HG03565 (cell line): ENCODE results near the gene TAB3.

Experiments used
- ATAC-seq: cut with Tn5 transposase; IDR thresholded peaks from one replicate; pipeline ENCODE4 v1.9.1; 2021; ENCODE audit warnings: mild to moderate bottlenecking, moderate library complexity; ENCODE audit not compliant: unreplicated experiment

TAB3 gene

DNA sequence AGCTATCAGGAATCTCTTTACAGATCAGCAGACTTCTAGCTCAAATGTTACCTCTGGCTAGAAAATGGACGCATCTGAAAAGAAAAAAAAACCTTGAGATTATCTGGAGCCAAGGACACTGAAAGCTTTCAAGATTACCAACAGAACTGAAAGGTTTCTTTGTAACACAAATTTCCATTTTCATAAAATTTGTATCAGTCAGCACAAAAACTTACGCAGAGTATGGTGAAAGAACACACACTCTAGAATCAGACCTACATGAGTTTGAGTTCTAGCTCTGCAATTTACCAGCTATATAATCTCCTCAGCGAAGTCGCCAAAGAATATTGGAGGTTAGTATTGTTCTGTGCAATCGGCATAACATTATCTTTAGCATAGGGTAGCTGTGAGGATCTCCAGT, 1.8 kb downstream of the TAB3 start:
- no peak for ATAC-seq

DNA sequence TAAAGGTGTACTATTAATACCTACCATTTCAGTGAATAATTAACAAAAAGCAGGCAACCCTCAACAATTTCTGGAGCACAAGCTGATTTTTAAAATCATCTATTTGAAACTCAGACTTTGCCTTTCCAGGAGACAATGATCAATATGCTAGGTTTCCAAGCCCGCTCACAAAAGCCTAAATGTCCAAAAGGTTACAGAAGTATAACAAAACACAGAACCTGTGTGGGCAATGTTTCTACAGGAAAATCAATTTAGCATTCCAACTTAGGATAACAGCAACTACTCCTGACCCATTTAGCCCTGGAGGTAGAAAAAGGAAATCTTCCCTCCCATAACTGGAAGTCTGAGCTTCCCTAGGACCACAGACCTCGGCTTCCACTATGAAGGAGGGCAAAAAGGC, 3.9 kb downstream of the TAB3 start:
- ATAC-seq = no peak

DNA sequence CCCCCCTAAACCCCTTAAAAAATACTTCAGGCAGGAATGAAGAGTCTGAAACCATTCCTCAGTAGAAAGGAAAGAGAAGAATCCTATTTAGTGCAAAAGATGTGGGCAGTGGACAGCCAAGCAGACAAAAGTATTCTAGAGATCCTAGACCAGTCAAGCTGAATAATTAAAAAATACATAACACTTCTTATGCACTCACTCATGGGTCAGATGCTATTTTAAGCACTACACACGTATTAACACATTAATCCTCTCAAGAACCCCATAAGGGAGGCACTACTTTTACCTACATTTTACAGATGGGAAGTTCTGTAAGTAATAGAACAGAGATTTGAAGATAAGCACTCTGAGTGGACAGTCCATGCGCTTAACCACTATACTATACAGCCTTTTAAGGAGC, 5.9 kb downstream of the TAB3 start:
- ATAC-seq = no peak

DNA sequence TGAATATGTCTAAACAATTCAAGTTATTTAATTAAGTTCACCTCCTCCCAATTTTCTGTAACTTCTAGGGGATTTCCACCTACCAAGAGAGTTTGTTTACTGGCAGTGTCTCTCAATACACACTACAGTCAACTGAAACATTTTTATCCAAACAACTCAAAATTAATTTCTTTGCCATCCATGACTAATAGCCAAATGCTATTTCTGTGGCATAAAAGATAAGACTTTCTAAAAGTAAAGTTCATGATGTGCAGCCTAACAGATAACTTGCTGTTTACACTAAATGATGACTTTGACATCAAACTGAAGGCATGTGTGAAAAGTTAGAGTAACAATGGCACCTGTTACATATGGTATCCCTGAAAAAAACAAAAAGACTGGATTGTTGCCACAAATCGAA, 7.3 kb downstream of the TAB3 start:
- ATAC-seq = no peak

DNA sequence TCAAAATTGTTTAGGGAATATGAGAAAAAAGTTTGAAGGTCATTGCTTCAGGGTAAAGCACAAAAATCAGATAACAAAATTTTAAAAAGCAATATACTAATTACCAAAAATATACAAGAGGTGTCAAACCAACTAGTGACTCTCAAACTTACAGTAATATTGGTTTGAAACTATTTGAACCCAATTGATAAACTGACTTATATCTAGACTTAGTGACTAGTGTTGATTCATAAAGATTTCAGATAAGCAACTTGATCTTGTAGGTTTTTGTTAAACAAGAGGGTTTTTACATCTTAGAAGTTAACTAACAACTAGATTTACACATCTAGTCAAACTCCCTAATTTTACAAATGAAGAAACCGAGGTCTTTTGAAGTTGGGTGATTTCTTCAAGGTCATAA, 7.7 kb downstream of the TAB3 start:
- no peak for ATAC-seq

DNA sequence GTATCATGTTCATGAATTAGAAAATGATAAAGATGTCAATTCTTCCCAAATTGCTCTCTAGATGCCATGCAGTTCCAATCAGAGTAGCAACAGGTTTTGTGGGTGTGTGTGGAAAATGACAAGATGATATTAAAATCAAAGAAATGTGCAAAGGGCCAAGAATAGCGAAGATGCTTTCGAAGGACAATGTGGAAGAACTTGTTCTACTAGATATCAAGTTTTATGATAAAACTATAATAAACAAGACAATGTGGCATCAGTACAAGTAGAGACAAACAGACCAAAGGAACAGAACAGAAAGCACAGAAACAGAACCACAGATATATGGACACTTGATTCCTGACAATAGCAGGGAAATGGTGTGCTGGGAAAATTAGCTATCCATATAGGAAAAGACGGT, 9.0 kb downstream of the TAB3 start:
- ATAC-seq = no peak

DNA sequence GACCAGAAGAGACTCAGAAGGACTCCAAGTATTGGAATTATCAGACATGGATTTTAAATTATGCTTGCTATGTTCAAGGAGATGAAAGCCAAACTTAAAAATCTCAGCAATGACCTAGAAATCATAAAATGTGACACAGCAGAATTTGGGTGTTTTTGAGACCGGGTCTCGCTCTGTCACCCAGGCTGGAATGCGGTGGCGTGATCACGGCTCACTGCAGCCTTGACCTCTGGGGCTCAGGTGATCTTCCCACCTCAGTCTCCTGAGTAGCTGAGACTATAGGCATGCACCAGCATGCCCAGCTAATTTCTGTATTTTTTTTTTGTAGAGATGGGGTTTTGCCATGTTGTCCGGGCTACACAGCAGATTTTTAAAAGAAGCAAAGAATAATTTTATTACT, 12.7 kb downstream of the TAB3 start:
- no peak for ATAC-seq

DNA sequence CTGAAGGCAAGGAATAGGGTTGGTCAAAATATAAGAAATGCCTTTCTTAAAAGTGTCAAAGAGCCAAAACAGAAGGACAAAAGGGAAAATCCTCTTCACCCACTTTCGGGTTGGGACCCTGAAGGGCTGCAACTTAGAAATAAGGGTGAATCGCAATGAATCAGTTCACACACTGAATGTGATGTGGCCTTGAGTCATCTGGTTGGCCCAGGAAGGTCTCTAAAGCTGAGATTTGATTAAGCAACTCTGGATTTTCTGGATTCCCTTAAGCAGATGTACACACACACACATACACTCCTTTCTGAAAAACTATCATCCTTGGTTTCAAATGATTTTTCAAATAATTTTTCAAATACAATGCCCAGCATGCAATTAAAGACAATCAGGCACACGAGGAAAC, 13.1 kb downstream of the TAB3 start:
- ATAC-seq = no peak

DNA sequence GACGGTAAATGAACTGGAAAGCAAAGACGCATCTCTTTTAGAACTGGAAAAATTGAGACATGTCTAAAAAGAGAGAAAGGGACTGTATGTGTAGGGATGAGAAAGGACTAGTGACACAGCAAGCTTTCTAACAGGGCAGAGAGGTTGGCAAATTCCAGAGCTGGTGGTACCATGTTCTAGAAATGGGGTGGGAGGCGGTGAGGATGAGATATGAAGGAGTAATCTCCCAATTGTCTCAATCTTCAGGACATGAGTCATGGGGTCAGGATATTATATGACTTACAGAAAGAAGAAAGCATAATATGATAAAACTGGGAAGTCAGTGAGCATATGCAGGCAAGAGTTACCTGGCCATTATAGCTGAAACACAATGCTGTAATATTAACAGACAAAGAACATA, 14.2 kb downstream of the TAB3 start:
- no peak for ATAC-seq

DNA sequence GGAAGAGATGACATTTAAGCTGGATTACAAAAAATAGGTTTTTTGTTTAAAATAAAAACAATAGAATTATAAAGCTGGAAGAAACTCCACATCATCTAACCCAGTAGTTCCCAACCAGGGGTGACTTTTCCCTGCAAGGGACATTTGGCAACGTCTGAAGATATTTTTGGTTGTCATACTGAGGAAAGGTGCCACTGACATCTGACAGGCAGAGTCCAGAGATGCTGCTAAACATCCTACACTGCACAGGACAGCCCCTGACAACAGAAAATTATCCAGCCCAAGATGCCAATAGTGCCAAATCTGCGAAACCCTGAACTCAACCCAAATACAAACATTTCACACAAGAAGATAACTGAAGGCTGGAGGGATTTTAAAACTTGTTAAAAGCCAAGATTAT, 18.5 kb downstream of the TAB3 start:
- ATAC-seq = no peak

DNA sequence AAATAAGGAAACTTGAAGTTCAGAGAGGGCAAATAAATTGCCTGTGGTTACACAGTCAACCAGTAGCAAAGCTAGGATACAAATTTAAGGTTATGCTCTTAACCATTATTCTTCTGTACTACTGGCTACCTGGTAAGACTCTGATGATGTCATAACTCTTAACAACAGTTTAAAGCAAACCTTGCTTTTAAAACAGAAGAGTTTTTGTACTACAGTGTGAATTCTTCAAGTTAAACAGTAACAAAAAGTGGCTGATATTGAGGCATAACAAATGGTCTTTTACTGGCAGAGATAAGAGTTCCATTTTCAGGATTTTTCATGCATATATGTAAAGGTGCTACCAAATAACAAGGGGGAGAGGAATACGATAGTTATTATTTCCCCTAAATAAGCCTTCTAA, 23.4 kb downstream of the TAB3 start:
- no peak for ATAC-seq

DNA sequence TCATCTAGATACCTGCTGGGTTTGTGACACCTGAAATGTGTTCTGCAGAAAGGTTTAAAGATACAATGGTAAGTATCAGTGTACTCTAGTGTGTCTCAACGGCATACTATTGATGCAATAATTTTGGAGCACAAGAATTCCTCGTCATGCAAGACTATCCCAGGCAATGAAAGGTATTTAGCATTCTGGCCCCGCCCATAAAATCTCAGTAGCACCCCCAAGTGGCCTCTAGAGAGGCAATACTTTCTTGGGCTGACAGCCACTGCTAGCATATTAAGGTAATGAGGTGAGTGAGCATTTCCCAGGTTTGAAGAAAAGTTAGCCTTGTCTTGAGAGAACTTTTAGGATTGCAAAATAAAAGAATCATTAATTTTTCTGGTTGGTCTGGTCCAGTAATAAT, 24.0 kb downstream of the TAB3 start:
- ATAC-seq = no peak

DNA sequence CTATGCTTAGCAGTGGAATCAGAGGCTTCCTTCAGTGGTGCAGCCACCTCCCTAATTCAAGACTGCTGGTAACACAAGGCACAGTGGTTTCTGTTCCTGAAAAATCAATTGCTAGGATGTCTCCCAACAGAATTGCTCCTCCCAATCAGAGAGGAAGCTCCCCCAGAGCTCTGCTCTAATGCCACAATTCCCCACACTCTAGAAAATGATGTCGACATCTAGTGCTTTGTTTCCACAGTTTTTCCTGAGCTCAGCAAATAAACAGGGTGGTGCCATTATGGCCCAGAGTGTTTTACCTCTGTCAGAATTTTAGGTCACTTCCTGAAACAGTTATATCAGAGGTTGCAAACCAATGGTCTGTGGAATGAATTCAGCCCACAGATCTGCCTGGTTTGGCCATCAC, 24.7 kb downstream of the TAB3 start:
- no peak for ATAC-seq

DNA sequence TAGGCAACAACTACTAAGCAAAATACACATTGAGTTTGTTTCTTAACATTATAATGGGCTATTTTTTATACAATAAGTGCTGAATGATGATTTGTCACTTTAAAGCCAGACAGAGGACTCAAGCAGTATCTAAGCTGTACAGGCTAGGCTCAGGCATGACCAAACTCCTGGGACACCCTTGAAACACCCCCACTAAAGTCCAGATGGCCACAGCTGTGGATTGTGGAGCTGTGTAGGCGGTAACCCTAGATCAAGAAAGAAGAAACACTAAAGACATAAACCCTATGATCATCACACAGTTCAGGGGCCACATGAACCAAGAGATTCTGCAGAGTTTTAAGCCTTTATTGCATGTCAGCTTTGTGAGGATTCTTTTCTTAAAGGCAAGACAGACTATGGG, 25.1 kb downstream of the TAB3 start:
- ATAC-seq = no peak

DNA sequence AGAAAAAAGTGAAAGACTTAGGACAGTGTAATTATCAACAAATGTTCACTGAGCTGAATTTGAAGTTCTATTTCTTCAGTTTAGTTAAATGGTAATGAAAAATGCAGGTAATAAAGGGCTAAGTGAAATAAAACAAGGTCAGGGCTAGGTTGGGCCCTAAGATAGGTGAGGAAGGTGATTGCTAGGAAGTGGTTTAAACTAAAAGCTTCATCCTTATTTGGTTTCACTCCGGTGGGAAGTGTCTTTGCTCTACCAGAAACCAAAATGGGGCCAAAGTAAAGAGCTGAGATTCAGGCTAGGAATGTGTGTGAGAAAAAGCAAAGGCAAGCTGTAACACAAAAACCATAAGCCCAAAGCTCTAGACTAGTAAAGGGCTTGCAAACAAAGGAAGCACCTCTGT, 31.0 kb downstream of the TAB3 start:
- ATAC-seq = no peak

DNA sequence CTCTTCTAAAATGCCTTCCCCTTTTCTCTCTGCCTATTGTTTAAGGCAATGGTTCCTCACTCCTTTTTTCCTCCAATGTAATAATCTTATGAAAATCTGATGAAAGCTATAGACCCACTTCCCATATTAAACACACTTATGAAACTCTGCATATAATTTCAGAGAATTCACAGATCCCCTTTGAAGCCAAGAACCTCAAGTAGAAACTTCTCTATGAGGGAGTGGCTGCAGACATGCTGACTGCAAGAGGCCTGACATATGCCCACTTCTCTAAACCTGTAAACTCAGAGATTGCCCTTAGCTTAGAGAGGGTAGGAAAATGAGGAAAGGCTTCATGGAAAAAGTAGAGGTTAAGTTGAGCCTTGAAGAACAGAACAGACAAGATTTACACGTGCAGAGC, 37.6 kb downstream of the TAB3 start:
- no peak for ATAC-seq

DNA sequence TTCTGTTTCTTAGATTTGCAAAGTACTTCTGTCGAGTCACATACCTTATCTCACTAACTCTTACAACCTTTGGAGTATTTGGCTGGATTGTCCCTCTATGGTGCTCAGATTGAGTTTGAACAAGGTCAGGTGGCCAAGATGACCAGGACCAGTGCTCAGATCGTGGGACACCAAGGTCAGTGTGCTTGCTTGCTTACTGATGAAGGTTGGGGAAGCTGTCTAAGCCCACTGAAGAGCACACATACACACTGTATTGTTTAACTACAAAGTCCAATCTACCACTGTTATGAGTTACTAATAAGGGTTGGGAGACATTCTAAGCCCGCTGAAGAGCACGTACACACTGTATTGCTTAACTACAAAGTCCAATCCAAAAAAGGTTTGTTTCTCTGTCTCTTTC, 53.7 kb downstream of the TAB3 start:
- ATAC-seq = no peak

DNA sequence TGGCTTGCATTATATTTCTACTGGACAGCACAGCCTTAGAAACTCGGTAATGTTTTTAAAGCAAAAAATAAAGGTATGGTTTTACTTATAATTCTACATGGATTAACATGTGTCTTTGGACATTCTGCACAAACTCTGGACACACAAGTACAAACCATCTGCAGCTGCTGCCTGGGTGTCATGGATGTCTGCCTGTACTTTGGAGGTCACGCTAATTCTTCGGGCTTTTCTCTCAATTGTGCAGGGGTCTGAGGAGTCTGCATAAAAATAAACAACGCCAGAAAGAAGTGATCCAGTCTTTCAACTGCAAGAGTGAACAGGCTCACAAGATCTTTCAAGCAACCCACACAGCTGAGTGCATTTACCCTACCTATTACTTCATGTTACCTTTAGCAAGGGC, 55.2 kb downstream of the TAB3 start:
- ATAC-seq = no peak

DNA sequence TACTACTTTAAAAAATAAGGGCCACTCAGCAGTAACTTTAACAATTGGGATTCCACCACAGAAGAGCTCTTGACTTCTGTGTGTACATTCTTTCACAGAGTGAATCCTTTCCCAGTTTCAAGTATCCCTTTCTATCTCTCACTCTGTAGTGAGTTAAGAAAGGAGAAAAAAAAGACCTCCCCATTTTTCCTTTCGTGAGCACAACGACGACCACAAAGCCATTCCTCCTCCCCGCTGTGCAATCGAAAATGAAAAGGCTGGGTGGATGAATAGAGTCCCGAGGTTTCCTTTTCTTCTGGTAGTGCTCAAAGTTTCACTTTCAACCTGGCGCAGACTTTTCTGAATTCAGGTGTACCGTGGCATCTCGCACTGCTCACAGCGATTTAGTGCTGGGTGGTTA, 58.0 kb downstream of the TAB3 start:
- no peak for ATAC-seq

DNA sequence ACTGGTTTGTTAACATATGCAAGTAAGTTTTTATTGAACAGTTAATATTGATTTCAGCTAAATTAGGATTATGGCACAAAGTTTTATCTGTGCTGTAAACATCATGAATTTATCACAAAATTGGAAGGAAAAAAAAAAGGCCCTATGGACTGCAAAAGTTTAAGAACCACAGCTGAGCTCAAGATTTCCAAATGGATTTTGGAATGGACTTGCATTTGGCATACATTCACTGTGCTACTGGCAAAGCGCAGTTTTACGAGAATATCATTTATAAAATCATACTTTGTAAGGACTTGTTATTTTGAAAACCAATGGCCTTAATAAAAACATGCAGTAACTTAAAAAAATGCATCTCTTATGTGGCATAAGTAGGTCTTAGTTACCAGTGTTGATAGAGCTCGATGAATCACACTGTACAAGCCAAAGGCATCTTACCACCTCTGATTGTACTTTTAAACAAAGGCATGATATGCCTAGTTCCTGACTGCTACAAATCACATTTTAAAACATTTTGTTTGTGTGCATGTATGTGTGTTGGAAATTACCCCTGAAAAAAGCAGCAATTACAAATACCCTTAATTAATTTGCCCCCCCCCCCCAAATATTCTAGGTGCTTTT, 58.6 kb downstream of the TAB3 start:
- no peak for ATAC-seq

DNA sequence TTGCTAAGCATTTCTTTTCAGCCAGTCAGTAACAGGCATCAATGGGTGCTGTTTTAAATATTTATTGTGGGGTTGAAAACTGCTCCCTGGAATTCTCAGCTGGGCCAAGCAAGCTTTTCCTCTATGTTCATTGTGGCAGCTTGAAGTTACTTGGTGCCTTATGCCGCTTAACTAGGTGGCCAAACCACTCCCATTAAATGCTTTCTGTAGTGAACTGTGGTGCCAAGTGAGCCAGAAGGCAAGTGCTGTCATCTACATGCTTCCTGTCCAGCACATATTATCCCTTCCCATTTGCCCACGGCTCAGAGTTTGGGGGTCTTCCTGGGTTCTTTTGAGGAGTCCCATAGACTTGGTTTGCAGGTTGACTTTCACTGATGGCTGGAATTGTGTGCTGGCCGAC, 64.8 kb downstream of the TAB3 start:
- no peak for ATAC-seq

DNA sequence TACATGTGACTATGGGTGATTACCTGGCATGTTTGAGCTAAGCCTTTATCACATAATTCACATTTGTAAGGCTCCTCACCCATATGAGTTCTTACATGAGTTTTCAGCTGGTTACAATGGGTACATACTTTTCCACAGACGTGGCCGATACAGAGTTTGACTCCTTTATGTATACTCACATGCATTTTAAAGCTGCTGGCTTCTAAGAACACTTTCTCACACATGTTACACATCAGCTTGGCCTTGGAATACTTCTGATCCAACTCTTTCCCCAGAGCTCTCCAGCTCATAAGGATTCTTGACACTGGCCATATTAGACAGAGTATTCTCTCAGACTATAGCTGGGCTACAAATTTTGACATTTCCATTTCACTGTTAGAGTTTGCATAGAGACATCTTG, 66.3 kb downstream of the TAB3 start:
- no peak for ATAC-seq

DNA sequence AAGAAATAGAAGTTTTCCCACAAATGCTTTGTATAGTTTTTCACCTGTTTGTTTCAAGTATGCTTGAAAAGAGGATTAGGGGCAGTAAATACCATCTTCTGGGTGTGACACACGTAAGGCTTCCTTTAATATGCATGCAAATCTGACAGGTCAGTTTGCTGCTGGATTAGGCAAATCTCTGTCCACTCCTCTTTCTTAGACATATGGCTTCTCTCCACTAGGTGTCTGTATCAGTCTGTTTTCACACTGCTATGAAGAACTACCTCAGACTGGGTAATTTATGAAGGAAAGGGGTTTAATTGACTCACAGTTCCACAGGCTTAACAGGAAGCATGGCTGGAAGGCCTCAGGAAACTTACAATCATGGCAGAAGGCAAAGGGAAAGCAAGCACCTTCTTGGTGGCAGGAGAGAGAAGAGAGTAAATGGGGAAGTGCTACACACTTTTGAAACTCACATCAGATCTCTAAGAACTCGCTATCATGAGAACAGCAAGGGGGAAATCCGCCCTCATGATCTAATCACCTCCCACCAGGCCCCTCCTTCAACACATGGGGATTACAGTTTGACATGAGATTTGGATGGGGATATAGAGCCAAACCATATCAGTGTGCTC, 66.9 kb downstream of the TAB3 start:
- peak; percentile 89 for ATAC-seq
